A549 (cell line): ENCODE data around the gene REM2. TPM values are rescaled to one million over a fixed set of nuclear protein-coding genes. Genes with fewer than 3 reads are reported as not detected.
"Not testable (repeated sequence)": the region's sequence is repeated elsewhere in the genome, so short reads cannot be mapped to it uniquely, and the experiment has no call there.

ENCODE experiments used
- ATAC-seq, 2 experiments: fragments of 200-7000 bp in 1 of 2; fragments of >200 bp in 1 of 2; cut with Nextera tagmentation in 1 of 2; cut with Tn5 transposase in 1 of 2; 3 replicates each; pipeline versions ENCODE4 v1.8.0 to v1.9.1; 2018 to 2020; ENCODE audit warnings: mild to moderate bottlenecking in 1 of 2, moderate library complexity in 1 of 2
- CTCF ChIA-PET: fragments of 300-600 bp; sonication (Branson Sonifier 250); formaldehyde crosslinking; extraction: SDS; loops from one replicate; lab custom pipeline; 2021; ENCODE audit warnings: antibody characterized with exemption, inconsistent platforms; lab: Yijun Ruan, JAX
- POLR2A ChIA-PET: fragments of 350-600 bp; formaldehyde crosslinking; extraction: SDS; loops from one replicate; lab custom pipeline; 2021; ENCODE audit warnings: antibody characterized with exemption, inconsistent platforms; lab: Yijun Ruan, JAX
- DNase-seq, 2 experiments: peaks; one replicate each; pipeline versions ENCODE4 v3.0.0 to v3.0.0-alpha.2; 2011 to 2016; ENCODE audit warnings: low read depth in 1 of 2, low spot score in 1 of 2
- FAIRE-seq: peaks from 2 replicates; lab custom pipeline; 2011; peaks lifted over from hg19 to GRCh38; lab: Jason Lieb, UNC
- H3K27ac ChIP-seq, 2 experiments: fragments of >200 bp; sonication (Bioruptor Twin); formaldehyde crosslinking; 3 replicates each; pipeline ENCODE4 v1.5.1; 2016 to 2017
- H3K4me1 ChIP-seq: fragments of >200 bp; sonication (Bioruptor Twin); formaldehyde crosslinking; 3 replicates; pipeline ENCODE4 v1.6.1; 2016
- H3K4me2 ChIP-seq: fragments of >200 bp; sonication (Bioruptor Twin); formaldehyde crosslinking; 3 replicates; pipeline ENCODE4 v1.6.1; 2016
- H3K4me3 ChIP-seq: fragments of >200 bp; sonication (Bioruptor Twin); formaldehyde crosslinking; 3 replicates; pipeline ENCODE4 v1.5.1; 2016
- H3K9me3 ChIP-seq: fragments of >200 bp; sonication (Bioruptor Twin); formaldehyde crosslinking; 3 replicates; pipeline ENCODE4 v1.6.1; 2016
- CTCF ChIP-seq: fragments of >200 bp; sonication (Bioruptor Twin); formaldehyde crosslinking; IDR thresholded peaks from 3 replicates; pipeline ENCODE4 v1.5.1; 2016
- EHF ChIP-seq: fragments of 250-450 bp; sonication (Bioruptor Pico); IDR thresholded peaks from 2 replicates; pipeline ENCODE4 v1.5.0; 2020; ENCODE audit warnings: mild to moderate bottlenecking
- HDAC2 ChIP-seq: fragments of 200-600 bp; sonication (generic); IDR thresholded peaks from 2 replicates; pipeline ENCODE4 v1.6.1; 2016
- HOXB5 ChIP-seq: fragments of 250-450 bp; sonication (Bioruptor Pico); IDR thresholded peaks from 2 replicates; pipeline ENCODE4 v1.5.0; 2020; ENCODE audit warnings: mild to moderate bottlenecking, moderate library complexity
- NPAS2 ChIP-seq: fragments of 250-450 bp; sonication (Bioruptor Pico); IDR thresholded peaks from 2 replicates; pipeline ENCODE4 v1.8.0; 2022; ENCODE audit warnings: mild to moderate bottlenecking, moderate library complexity, borderline replicate concordance
- PBX3 ChIP-seq: IDR thresholded peaks from 2 replicates; pipeline ENCODE4 v1.6.1; 2012
- PHF8 ChIP-seq: fragments of 200-600 bp; sonication (generic); IDR thresholded peaks from 2 replicates; pipeline ENCODE4 v1.6.1; 2016; ENCODE audit warnings: low read depth, mild to moderate bottlenecking, antibody characterized with exemption, moderate library complexity, borderline replicate concordance
- POLR2A ChIP-seq: IDR thresholded peaks from 2 replicates; pipeline ENCODE4 v1.6.1; 2012; ENCODE audit warnings: mild to moderate bottlenecking, low read length
- RAD21 ChIP-seq, 2 experiments: fragments of >200 bp in 1 of 2; sonication (Bioruptor Twin) in 1 of 2; formaldehyde crosslinking in 1 of 2; IDR thresholded peaks in 1 of 2; conservative IDR thresholded peaks in 1 of 2; 2 replicates in 1 of 2; 3 replicates in 1 of 2; pipeline ENCODE4 v1.6.1; 2012 to 2018; ENCODE audit warnings: inconsistent platforms in 1 of 2
- RFX5 ChIP-seq: fragments of 450-650 bp; IDR thresholded peaks from 2 replicates; pipeline ENCODE4 v1.7.1; 2014; ENCODE audit warnings: antibody characterized with exemption, mild to moderate bottlenecking, moderate library complexity
- RNF2 ChIP-seq: fragments of 200-600 bp; sonication (generic); IDR thresholded peaks from 2 replicates; pipeline ENCODE4 v1.6.1; 2016; ENCODE audit warnings: low read depth, mild to moderate bottlenecking, antibody characterized with exemption, moderate library complexity, borderline replicate concordance
- SMC3 ChIP-seq: fragments of >200 bp; sonication (Bioruptor Twin); formaldehyde crosslinking; IDR thresholded peaks from 3 replicates; pipeline ENCODE4 v1.6.1; 2018; ENCODE audit warnings: inconsistent platforms
- ZFP36 ChIP-seq: fragments of 450-650 bp; IDR thresholded peaks from 2 replicates; pipeline ENCODE4 v1.6.1; 2014; ENCODE audit warnings: borderline replicate concordance; ENCODE audit not compliant: partially characterized antibody
- ZSCAN20 ChIP-seq: fragments of 250-450 bp; sonication (Bioruptor Pico); IDR thresholded peaks from 2 replicates; pipeline ENCODE4 v1.8.0; 2022; ENCODE audit warnings: mild to moderate bottlenecking, moderate library complexity
- WGBS: methylation state at CpG from one replicate; pipeline ENCODE4 v1.1.6; 2017; ENCODE audit errors: missing lambda C conversion rate; 5-methylcytosine and 5-hydroxymethylcytosine counted together
- polyA plus RNA-seq, 4 experiments: library from polyadenylated mRNA; depleted of rRNA in 3 of 4; stranded (reverse); fragments of >200 nt; fragmentation: RNase III in 1 of 4; extraction: RNeasy Plus Mini Kit Qiagen cat#74134 plus additional on column Dnase treatment in 1 of 4; gene quantifications; 2 replicates in 3 of 4; 3 replicates in 1 of 4; pipeline ENCODE4 v1.2.3, GENCODE V29; 2011 to 2017
- TF ChIP-seq, protein P1 (sequence below): fragments of 150-350 bp; IDR thresholded peaks from 2 replicates; pipeline ENCODE4 v1.6.1; 2014; ENCODE audit warnings: low read depth, mild to moderate bottlenecking, low read length
- TF ChIP-seq, protein P2 (sequence below): fragments of 200-600 bp; sonication (generic); IDR thresholded peaks from 2 replicates; pipeline ENCODE4 v1.6.1; 2016; ENCODE audit warnings: antibody characterized with exemption, mild to moderate bottlenecking, moderate library complexity

REM2 gene
- polyA plus RNA-seq, 2 of the 4 experiments (the other 2 are of a cell fraction): 0.23 to 0.31 TPM

- TF ChIP-seq SMC3 (peak; percentile 92), EHF (CRISPR knock-in tag) (no peak), PHF8 (no peak), POLR2A (no peak), HOXB5 (no peak), RFX5 (no peak), RNF2 (no peak), CTCF (peak; percentile 92), ZFP36 (no peak), RAD21 (conservative IDR thresholded peaks at IDR 0.05 in 1 of 2, IDR thresholded peaks at IDR 0.05 in 1 of 2) (peak; percentile 91 to 97), HDAC2 (no peak), PBX3 (no peak), ZSCAN20 (no peak), NPAS2 (CRISPR knock-in tag) (no peak)
- TF ChIP-seq, protein P1, sequence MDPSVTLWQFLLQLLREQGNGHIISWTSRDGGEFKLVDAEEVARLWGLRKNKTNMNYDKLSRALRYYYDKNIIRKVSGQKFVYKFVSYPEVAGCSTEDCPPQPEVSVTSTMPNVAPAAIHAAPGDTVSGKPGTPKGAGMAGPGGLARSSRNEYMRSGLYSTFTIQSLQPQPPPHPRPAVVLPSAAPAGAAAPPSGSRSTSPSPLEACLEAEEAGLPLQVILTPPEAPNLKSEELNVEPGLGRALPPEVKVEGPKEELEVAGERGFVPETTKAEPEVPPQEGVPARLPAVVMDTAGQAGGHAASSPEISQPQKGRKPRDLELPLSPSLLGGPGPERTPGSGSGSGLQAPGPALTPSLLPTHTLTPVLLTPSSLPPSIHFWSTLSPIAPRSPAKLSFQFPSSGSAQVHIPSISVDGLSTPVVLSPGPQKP: no peak
- TF ChIP-seq, protein P2, sequence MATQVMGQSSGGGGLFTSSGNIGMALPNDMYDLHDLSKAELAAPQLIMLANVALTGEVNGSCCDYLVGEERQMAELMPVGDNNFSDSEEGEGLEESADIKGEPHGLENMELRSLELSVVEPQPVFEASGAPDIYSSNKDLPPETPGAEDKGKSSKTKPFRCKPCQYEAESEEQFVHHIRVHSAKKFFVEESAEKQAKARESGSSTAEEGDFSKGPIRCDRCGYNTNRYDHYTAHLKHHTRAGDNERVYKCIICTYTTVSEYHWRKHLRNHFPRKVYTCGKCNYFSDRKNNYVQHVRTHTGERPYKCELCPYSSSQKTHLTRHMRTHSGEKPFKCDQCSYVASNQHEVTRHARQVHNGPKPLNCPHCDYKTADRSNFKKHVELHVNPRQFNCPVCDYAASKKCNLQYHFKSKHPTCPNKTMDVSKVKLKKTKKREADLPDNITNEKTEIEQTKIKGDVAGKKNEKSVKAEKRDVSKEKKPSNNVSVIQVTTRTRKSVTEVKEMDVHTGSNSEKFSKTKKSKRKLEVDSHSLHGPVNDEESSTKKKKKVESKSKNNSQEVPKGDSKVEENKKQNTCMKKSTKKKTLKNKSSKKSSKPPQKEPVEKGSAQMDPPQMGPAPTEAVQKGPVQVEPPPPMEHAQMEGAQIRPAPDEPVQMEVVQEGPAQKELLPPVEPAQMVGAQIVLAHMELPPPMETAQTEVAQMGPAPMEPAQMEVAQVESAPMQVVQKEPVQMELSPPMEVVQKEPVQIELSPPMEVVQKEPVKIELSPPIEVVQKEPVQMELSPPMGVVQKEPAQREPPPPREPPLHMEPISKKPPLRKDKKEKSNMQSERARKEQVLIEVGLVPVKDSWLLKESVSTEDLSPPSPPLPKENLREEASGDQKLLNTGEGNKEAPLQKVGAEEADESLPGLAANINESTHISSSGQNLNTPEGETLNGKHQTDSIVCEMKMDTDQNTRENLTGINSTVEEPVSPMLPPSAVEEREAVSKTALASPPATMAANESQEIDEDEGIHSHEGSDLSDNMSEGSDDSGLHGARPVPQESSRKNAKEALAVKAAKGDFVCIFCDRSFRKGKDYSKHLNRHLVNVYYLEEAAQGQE: no peak
Observed at GRCh38 chr14:22852940-22853767, 29.9 kb upstream of the REM2 start (continued).

DNA sequence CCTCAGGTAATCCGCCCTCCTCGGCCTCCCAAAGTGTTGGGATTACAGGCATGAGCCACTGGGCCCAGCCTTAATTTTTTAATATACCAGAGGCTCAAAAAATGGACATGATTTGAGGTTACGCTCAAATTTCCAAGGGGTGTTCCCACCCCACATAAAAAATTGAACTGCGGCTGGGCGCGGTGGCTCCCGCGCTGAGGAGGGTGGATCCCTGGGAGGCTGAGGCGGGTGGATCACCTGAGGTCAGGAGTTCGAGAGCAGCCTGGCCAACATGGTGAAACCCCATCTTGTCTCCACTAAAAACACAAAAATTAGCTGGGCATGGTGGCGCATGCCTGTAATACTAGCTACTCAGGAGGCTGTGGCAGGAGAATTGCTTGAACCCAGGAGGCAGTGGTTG is 28.7 kb upstream of the REM2 start:
- ATAC-seq, H3K4me2 ChIP-seq, FAIRE-seq, H3K4me1 ChIP-seq, H3K4me3 ChIP-seq, H3K27ac ChIP-seq, POLR2A ChIA-PET, H3K9me3 ChIP-seq, DNase-seq: not testable (repeated sequence)
- WGBS: 90% methylated on average over 11 of the region's 11 CpGs
- CTCF ChIA-PET: interaction anchor here (0.6 to 9.9 kb wide), 43 partner anchors 12 to 316 kb away, joined by 3 to 259 read pairs (median 9); partner anchors contain the start of genes DAD1, LRP10, MMP14 and MRPL52
